SK-N-SH treated with all-trans-retinoic acid at 6 μM for 48 hours (cell line): Measurements from ENCODE around the gene NEURL1B.

Experiments used
- ZNF565 ChIP-seq: fragments of 450-650 bp; formaldehyde crosslinking; conservative IDR thresholded peaks from 2 replicates; pipeline ENCODE4 v1.5.0; 2020; ENCODE audit warnings: low read depth, mild to moderate bottlenecking, moderate library complexity
- TF ChIP-seq, protein P1 (sequence below): fragments of 250-450 bp; sonication (Bioruptor Pico); IDR thresholded peaks from 2 replicates; pipeline ENCODE4 v1.8.0; 2020; ENCODE audit warnings: mild to moderate bottlenecking, moderate library complexity, borderline replicate concordance

DNA sequence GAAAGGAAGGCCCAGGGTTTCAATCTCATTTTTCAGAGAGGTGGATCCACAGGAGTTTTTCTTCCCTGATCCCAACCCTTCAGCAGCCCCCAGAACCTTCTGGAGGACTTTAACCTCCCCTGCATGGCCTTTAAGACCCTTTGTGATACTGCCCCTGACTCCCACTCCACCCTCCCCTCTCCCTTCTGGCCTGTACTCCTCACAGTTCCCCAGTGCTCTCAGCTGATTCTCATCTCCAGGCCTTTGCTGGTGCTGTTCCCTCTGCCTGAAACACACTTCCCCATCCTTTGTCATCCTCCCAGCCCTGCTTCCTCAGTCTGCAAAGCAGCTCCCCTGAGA lies 18.5 kb downstream of the NEURL1B start:
- no peak for TF ChIP-seq ZNF565 (CRISPR knock-in tag)
- TF ChIP-seq, protein P1, sequence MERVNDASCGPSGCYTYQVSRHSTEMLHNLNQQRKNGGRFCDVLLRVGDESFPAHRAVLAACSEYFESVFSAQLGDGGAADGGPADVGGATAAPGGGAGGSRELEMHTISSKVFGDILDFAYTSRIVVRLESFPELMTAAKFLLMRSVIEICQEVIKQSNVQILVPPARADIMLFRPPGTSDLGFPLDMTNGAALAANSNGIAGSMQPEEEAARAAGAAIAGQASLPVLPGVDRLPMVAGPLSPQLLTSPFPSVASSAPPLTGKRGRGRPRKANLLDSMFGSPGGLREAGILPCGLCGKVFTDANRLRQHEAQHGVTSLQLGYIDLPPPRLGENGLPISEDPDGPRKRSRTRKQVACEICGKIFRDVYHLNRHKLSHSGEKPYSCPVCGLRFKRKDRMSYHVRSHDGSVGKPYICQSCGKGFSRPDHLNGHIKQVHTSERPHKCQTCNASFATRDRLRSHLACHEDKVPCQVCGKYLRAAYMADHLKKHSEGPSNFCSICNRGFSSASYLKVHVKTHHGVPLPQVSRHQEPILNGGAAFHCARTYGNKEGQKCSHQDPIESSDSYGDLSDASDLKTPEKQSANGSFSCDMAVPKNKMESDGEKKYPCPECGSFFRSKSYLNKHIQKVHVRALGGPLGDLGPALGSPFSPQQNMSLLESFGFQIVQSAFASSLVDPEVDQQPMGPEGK (CRISPR knock-in tag): no peak
